DND-41 (cell line): ENCODE data around the gene C17orf114.

Experiments used
- CTCF ChIP-seq: IDR thresholded peaks from 2 replicates; pipeline ENCODE4 v1.5.1; 2012; ENCODE audit warnings: borderline replicate concordance, low read length, moderate library complexity, mild to moderate bottlenecking; ENCODE audit not compliant: poor library complexity, severe bottlenecking; ENCODE audit errors: extremely low read depth
- EZH2 ChIP-seq: IDR thresholded peaks from 3 replicates; pipeline ENCODE4 v1.6.1; 2012; ENCODE audit warnings: borderline replicate concordance, low read depth, mild to moderate bottlenecking, moderate library complexity, low read length, inconsistent platforms; ENCODE audit not compliant: severe bottlenecking

- TF ChIP-seq CTCF (no peak), EZH2 (no peak)
Observed at GRCh38 chr17:4782652-4783051, 19.5 kb downstream of the C17orf114 start.
